ENCODE results near the gene LRRC28. TPM values are rescaled to one million over a fixed set of nuclear protein-coding genes. Genes with fewer than 3 reads are reported as not detected.
"Not testable (repeated sequence)": the region's sequence is repeated elsewhere in the genome, so short reads cannot be mapped to it uniquely, and the experiment has no call there.

LRRC28 gene
- polyA plus RNA-seq, 1 donor from 2014 or later, result 20.4 TPM

GRCh38 chr15:99232740-99233139 is 18.5 kb upstream of the LRRC28 start:
- H4K20me1 ChIP-seq (ENCODE audit: insufficient read depth), result no peaks in the 10 kb centered on the region
- H2AFZ ChIP-seq (ENCODE audit: low read depth, low read length), result no peak overlapping the region
- no peaks in the 10 kb centered on the region for H3K9me3 ChIP-seq (ENCODE audit: low read length)
- no peak overlapping the region for H3K4me2 ChIP-seq (ENCODE audit: low read length)
- no peaks in the 10 kb centered on the region for H3F3A ChIP-seq (ENCODE audit: insufficient read depth, low read length, poor library complexity, severe bottlenecking)
- no peaks in the 10 kb centered on the region for H3K36me3 ChIP-seq (ENCODE audit: insufficient read depth, low read length)
- TF ChIP-seq REST (IDR thresholded peaks at IDR 0.05; ENCODE audit: borderline replicate concordance) (no peak), MXI1 (conservative IDR thresholded peaks at IDR 0.05; ENCODE audit: poor library complexity, severe bottlenecking) (no peak), EZH2 (IDR thresholded peaks at IDR 0.05; ENCODE audit: borderline replicate concordance, insufficient read depth, low read length, poor library complexity, severe bottlenecking) (no peak), SMC3 (conservative IDR thresholded peaks at IDR 0.05; ENCODE audit: poor library complexity) (no peak), TAF1 (IDR thresholded peaks at IDR 0.05; ENCODE audit: low read depth) (no peak), EP300 (conservative IDR thresholded peaks at IDR 0.05; ENCODE audit: poor library complexity, severe bottlenecking) (no peak), POLR2AphosphoS5 (IDR thresholded peaks at IDR 0.05) (no peak), CTCF (IDR thresholded peaks at IDR 0.05; ENCODE audit: poor library complexity, severe bottlenecking) (no peak)
- no peaks in the 10 kb centered on the region for H3K79me2 ChIP-seq (replicated peaks; ENCODE audit: insufficient read depth, low read length)
- no peaks in the 10 kb centered on the region for H3K27me3 ChIP-seq (ENCODE audit: insufficient read depth, low read depth, low read length)
- H3K27ac ChIP-seq (ENCODE audit: low read length), result no peak overlapping the region
- H3K4me3 ChIP-seq (ENCODE audit: low read length), result no peak overlapping the region
- H3K9me2 ChIP-seq (ENCODE audit: insufficient read depth, low read length), result no peaks in the 10 kb centered on the region
- no peak overlapping the region for H3K9ac ChIP-seq (ENCODE audit: low read length)

GRCh38 chr15:99234160-99234559 is 17.1 kb upstream of the LRRC28 start:
- H3K4me2 ChIP-seq (ENCODE audit: low read length); H3K4me3 ChIP-seq (ENCODE audit: low read length); H3K27ac ChIP-seq (ENCODE audit: low read length); H4K20me1 ChIP-seq (ENCODE audit: insufficient read depth); H3K27me3 ChIP-seq (ENCODE audit: insufficient read depth, low read depth, low read length); H3K9me2 ChIP-seq (ENCODE audit: insufficient read depth, low read length); H3K9ac ChIP-seq (ENCODE audit: low read length); H3K36me3 ChIP-seq (ENCODE audit: insufficient read depth, low read length); H2AFZ ChIP-seq (ENCODE audit: low read depth, low read length); H3F3A ChIP-seq (ENCODE audit: insufficient read depth, low read length, poor library complexity, severe bottlenecking); H3K79me2 ChIP-seq (replicated peaks; ENCODE audit: insufficient read depth, low read length); H3K9me3 ChIP-seq (ENCODE audit: low read length): not testable (repeated sequence)

GRCh38 chr15:99238849-99239248 is 12.4 kb upstream of the LRRC28 start:
- H3K36me3 ChIP-seq (ENCODE audit: insufficient read depth, low read length), result no peaks in the 10 kb centered on the region
- no peaks in the 10 kb centered on the region for H3K9me2 ChIP-seq (ENCODE audit: insufficient read depth, low read length)
- H3K9me3 ChIP-seq (ENCODE audit: low read length), result no peaks in the 10 kb centered on the region
- H3K27me3 ChIP-seq (ENCODE audit: insufficient read depth, low read depth, low read length), result no peaks in the 10 kb centered on the region
- no peak overlapping the region for H3K9ac ChIP-seq (ENCODE audit: low read length)
- H3K79me2 ChIP-seq (replicated peaks; ENCODE audit: insufficient read depth, low read length), result no peaks in the 10 kb centered on the region
- TF ChIP-seq TAF1 (IDR thresholded peaks at IDR 0.05; ENCODE audit: low read depth), result no peak
- TF ChIP-seq MXI1 (conservative IDR thresholded peaks at IDR 0.05; ENCODE audit: poor library complexity, severe bottlenecking), result no peak
- TF ChIP-seq CTCF (IDR thresholded peaks at IDR 0.05; ENCODE audit: poor library complexity, severe bottlenecking), result no peak
- TF ChIP-seq REST (IDR thresholded peaks at IDR 0.05; ENCODE audit: borderline replicate concordance), result no peak
- no peak for TF ChIP-seq EP300 (conservative IDR thresholded peaks at IDR 0.05; ENCODE audit: poor library complexity, severe bottlenecking)
- TF ChIP-seq SMC3 (conservative IDR thresholded peaks at IDR 0.05; ENCODE audit: poor library complexity), result no peak
- TF ChIP-seq EZH2 (IDR thresholded peaks at IDR 0.05; ENCODE audit: borderline replicate concordance, insufficient read depth, low read length, poor library complexity, severe bottlenecking), result no peak
- no peak for TF ChIP-seq RAD21 (conservative IDR thresholded peaks at IDR 0.05)
- TF ChIP-seq POLR2AphosphoS5 (IDR thresholded peaks at IDR 0.05), result no peak
- no peak overlapping the region for H3K4me2 ChIP-seq (ENCODE audit: low read length)
- no peak overlapping the region for H3K27ac ChIP-seq (ENCODE audit: low read length)
- no peaks in the 10 kb centered on the region for H3F3A ChIP-seq (ENCODE audit: insufficient read depth, low read length, poor library complexity, severe bottlenecking)
- no peak overlapping the region for H2AFZ ChIP-seq (ENCODE audit: low read depth, low read length)
- no peaks in the 10 kb centered on the region for H4K20me1 ChIP-seq (ENCODE audit: insufficient read depth)
- no peak overlapping the region for H3K4me3 ChIP-seq (ENCODE audit: low read length)

Data from neural cell (in vitro differentiated cells).